Renal cortical epithelial cell (primary cell): ENCODE measurements around the gene SCAPER. TPM values are rescaled to one million over a fixed set of nuclear protein-coding genes. Genes with fewer than 3 reads are reported as not detected.
"Not testable (repeated sequence)": the region's sequence is repeated elsewhere in the genome, so short reads cannot be mapped to it uniquely, and the experiment has no call there.

ENCODE experiments used
- DNase-seq: peaks from one replicate; pipeline ENCODE4 v3.0.0-alpha.2; 2011; ENCODE audit warnings: low read depth
- total RNA-seq: library from RNA; depleted of rRNA; stranded (reverse); fragments of >200 nt; gene quantifications from 2 replicates; pipeline ENCODE4 v1.2.3, GENCODE V29; 2014

SCAPER gene
- total RNA-seq, 1 donor from 2014 or later: 11.7 TPM

DNA sequence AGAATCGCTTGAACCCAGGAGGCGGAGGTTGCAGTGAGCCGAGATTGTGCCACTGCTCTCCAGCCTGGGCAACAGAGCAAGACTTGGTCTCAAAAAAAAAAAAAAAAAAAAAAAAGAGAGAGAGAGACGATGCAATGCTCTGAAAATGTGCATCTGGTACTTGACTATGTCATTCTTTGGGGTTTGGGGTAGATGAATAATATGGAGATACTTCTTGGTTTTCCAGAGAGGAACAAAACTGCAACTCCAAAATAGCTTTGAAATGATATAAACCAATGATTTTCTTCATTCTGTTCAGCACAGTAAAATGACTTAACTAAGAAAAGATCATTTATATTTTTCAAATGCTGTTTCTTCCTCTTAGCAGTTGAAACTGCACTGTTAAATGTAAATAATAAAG is 409.7 kb downstream of the SCAPER start:
- DNase-seq: no peak

DNA sequence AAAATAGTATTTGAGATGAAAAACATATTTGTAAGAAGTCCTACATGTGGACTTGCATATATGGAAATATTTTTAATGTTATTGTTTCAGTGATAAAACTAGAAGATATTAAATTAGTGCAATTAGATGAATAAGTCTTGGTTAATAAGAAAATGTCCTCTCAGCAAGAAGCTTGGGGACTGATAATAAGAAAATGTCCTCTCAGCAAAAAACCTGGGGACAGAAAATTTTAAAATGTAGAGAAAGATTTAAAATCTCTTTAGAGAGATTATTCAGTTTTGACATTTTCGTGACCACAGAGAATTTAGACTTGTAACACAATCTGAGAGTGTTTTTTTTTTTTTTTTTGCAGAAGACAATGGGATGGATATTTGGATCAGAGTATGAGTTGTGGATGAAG is 412.6 kb downstream of the SCAPER start:
- no peak for DNase-seq

DNA sequence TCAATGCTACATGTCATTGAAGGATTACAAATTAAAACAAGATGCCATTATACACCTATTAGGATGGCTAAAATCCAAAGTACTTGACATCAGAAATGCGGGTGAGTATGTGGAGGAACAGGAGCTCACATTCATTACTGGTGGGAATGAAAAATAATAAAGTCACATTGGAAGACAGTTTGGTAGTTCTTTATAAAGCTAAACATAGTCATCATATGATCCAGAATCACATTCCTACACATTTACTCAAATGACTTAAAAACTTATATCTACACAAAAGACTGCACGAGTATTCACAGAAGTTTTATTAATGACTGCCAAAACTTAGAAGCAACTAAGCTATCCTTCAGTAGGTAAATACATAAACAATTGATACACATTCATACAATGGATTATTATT is 421.4 kb downstream of the SCAPER start:
- no peak for DNase-seq

DNA sequence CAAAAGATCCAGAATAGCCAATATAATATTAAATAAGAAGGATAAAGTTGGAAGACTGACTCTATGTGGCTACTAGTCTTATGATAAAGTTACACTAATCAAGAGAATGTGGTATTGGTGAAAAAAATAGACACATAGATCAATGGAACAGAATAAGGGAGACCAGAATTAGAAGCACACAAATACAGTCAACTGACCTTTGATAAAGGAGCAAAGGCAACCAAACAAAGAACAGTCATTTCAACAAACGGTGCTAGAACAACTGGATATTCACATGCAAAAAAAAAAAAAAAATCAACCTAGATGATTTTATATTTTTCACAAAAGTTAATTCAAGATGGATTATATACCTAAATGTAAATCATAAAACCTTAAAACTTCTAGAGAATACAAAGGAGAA is 422.1 kb downstream of the SCAPER start:
- no peak for DNase-seq

DNA sequence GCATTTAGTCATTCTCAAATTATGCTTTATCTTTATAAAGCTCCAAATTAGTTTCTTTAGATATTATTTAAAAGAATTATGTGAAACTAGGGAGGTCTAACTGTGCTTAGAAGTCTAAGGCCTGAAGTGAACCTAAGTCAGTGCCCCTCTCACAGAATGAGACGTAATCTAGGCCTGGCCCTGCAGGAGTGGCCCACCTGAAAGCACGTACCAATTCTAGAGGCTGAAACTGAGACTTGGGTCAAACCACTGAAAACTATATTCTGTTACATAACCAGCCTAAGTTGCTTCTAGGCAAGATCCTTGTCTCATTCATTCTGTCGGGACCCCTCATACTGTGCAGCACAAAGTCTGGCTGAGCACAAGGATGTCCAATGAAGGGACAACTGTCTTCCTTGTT is 424.9 kb downstream of the SCAPER start:
- no peak for DNase-seq

DNA sequence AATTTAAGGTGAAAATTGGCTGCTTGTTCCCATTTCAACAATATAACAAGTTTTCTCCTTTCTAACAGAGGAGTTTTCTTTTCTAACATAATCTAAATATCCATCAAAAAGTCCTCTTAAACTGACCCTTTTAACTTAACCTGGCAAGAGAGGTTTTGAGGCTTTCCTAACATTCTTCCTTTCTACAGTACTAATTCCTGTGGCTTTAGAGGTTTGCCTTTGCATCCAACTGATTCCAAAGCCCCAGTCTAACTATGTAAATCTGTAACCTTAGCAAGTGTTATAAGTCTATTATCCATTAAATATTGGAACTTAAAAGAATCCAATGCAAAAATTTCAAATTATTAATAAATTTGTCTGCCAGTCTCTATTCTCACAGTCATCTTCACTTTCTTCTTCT is 434.4 kb downstream of the SCAPER start:
- peak; percentile 52 for DNase-seq

DNA sequence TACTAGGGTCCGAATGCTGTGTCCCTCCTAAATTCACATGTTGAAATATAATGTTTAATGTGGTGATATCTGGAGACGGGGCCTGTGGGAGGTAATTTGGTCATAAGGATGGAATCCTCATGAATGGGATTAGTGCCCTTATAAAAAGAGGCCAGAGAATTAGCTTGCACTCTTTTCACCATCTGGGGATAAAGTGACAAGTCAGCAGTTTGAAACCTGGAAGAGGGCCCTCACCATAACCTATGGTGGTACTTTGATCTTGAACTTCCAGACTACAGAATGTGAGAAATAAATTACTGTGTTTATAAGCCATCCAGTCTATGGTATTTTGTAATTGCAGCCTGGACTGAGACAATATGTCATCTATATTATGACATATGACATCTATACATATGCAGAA is 436.4 kb downstream of the SCAPER start:
- no peak for DNase-seq

DNA sequence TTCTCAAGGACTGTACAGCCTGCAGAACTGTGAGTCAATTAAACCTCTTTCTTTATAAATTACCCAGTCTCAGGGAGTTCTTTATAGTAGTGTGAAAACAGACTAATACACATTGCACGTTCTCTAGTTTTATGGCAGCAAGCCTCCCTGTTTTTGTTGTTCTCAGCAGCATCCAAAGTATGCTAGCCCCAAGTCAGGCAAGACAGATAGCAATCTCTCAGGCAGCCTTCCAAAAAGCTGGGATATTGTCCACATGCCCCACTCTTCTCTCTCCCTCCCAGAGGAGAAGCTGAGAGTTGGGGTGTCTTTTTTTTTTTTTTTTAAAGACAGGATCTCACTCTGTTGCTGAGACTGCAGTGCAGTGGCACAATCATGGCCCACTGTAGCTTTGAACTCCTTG is 438.0 kb downstream of the SCAPER start:
- DNase-seq: no peak

DNA sequence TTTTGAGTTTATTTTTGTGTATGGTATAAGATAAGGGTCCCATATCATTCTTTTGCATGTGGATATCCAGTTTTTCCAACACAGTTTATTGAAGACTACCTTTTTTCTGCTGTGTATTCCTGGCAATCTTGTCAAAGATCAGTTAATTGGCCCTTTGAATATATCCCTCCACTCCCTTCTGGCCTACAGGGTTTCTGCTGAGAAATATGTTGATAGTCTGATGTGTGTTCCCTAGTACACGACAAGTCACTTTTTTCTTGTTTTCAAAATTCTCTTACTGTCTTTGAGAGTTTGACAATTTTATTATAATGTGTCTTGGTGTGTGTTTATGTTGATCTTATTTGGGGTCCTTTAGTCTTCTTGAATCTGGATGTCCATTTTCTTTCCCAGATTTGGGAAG is 439.4 kb downstream of the SCAPER start:
- no peak for DNase-seq

DNA sequence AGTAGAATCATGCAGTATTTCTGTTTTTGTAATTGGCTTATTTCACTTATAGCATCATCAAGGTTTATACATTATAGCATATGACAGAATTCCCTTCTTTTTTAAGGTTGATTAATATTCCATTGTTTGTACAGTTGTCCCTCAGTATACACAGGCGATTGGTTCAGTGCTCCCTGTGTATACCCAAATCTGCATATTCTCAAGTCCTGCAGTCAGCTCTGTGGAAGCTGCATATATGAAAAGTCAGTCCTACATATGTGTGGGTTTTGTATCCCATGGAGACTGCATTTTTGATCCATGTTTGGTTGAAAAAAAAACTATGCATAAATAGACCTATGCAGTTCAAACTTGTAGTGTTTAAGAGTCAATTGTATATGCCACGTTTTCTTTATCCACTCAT is 440.9 kb downstream of the SCAPER start:
- DNase-seq: no peak

DNA sequence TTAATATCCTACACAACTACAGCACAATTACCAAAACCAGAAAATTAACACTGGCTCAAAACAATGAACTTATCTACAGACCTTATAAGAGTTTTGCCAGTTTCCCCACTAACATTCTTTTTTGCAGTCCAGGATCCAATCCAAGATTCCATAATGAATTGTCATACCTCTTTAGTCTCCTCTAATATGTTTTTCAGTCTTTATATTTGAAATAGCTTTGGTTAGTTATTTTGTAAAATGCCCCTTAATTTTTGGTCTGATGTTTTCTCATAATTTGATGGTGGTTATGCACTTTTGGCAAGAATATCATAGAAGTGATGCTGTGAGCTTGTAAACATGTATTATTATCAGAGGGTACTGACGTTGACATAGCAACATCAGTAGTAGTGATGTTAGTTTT is 444.3 kb downstream of the SCAPER start:
- DNase-seq: no peak

DNA sequence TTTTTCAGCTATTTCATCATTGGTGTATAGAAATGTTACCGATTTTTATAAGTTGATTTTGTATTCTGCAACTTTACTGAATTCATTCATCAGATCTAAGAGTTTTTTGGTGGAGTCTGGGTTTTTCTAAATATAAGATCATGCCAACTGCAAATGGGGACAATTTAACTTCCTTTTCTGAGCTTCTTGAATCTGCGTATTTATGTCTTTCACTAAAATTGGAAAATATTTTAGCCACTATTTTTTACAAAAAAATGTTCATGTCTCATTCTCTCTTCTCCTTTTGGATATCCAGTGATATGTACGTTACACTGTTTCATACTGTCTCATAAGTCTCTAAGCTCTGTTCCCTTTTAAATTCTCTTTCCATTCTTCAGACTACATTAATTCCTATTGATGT is 444.8 kb downstream of the SCAPER start:
- no peak for DNase-seq

DNA sequence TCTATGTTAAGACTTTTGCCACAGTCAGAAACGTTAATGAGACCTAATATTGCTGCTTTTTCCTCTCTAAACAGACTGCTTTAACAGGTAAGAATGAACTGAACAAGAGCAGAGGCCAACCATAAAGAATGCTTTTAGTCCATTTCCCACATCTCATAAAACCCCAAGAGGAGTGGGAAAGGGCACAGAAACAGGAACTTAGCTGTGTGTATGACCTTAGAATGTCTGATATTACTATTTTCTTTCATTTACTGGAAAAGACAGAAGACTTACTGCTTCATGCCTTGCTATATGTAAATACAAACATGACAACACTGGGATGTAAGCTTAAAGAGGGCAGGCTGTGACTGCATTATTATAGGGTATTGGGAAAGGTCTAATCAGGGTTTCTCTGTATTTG is 453.6 kb downstream of the SCAPER start:
- DNase-seq: no peak

DNA sequence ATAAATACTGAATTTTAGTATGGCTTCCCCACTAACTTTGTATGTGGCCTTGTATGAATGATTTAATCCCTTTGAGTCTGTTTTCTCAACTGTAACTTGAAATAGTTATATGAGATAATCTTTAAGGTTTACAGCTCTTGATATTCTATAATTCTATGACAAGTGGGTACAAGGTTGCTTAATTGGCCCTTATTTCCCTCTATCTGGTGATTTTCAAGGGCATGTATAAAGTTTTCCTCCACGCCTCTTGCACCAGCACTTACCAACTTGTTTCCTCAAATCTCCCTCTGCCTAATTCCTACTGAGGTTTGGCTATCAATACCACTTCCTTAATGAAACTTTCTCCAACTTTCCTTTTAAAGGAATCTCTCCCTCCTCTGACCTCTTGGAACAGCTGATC is 455.7 kb downstream of the SCAPER start:
- DNase-seq: no peak

DNA sequence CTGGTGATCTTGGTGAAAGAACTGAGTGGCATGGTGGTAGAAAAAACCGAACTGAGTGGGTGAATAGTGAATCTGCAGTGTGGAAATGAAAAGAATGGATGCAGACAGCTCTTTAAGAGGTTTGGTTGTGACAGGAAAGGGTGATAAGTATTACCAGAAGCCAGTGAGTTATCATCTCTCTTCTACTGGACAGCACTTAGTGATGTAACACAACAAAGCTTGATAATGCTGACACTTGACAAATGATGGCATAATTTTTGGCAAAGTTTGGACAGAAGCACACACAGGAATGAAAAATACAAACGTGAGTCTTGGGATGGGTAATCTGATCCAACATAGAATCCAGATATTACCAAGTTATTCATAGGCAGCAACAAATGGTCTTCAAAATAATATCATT is 456.4 kb downstream of the SCAPER start:
- DNase-seq: no peak

DNA sequence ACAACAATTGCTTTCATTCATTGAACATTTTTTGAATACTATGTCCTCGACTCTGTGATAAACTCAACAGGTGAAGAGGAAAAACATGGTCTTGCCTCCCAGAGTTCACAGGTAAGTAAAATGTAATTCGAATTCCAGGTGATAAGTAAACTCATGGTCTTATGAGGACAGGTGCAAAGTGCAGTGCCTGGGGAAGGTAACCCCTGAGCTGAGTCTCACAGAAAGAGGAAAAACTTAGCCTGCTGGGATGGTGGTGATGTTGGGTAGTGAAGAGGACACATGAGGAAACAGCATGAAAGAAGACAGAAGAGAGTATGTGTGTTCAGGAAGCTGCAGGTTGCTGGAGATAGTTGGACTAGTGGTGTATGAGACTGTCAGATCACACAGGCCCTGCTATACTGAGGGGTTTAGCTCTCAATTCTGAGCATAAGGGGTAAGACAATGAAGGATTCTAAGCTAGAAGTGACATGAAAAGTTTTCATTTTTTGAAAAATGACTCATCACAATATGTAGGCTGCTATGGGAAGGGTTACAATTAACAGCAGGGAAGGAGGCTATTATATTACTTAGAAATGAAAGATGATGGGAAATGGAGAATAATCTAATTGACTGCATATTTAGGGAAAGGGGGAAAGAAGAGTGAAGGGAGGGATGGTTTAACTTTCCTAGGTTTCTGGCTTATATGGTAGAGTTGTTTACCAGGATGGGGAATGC is 457.3 kb downstream of the SCAPER start:
- DNase-seq: no peak

DNA sequence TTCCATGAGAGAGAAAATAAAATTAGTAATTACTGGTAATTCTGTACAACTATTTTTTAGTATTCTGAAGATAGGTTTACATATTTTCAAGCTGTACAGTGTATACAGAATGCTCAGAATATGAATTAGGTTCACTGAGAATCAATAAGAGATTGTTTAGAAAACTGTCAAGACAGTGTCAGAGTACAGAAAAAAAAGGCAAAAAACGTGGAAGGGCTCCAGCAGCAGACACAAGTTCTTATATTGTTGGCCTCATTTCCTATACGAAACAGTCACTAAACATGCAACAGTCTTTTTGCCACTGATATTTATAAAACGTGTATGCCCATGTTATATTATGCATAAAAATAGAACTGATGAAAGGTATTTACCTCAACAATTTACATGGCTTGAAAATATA is 464.7 kb downstream of the SCAPER start:
- no peak for DNase-seq

DNA sequence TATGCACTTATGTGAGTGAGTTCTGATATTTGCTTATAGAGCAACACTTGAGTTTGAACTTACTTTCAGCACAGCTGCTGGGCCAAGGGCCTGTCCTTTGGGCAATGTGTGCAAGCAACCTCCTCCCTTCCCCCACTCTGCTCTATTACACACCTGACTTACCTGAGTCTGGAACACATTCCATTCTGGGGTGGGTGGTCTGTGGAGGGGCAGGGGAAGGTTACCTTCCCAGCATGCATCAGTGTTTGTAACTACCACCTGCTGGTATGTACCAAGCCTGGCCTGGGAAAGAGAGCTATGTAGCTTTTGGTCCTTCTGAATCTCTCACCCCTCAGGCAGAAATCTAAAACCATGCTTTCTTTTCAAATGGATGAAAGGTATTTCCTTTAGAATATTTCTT is 465.6 kb downstream of the SCAPER start:
- no peak for DNase-seq

DNA sequence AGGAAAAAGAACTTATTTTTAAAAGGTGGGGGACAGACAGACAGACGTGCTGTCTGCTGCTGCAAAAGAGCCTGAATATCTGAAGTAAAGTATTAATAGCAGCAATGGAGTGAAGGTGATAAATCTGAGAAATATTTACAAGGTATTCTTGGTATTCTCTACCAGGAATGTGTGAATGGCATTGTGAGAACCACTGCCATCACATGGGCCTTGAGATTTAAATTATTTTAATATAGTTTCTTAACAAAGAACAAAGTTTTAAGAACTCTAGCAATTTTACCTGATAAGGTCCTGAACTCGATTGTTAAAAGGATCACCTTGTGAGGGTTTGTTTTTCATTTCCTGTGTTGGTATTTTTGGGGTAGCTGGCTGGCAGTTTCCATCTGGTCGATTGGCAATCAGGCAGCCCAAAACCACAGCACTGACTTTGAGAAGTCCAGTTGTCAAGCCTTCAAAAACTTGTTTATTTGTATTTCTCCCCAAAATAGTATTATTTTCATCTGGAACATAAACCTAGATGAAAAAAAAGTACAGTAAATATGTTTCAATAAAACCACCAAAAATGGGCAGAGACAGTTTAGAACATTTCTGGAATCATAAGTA is 471.2 kb downstream of the SCAPER start:
- peak; percentile 71 for DNase-seq

DNA sequence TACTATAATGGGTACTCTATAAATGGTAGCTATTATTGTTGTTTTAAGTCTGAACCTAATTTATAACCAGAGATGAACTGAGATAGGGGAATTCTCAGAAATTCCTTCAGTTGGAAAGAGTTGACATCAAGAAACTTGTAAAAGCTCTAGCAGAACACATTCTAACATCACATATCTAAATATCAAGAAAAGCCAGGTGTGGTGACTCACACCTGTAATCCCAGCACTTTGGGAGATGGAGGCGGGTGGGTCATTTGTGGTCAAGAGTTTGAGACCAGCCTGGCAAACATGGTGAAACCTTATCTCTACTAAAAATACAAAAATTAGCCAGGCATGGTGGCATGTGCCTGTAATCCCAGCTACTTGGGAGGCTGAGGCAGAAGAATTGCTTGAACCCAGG is 472.1 kb downstream of the SCAPER start:
- DNase-seq: not testable (repeated sequence)

DNA sequence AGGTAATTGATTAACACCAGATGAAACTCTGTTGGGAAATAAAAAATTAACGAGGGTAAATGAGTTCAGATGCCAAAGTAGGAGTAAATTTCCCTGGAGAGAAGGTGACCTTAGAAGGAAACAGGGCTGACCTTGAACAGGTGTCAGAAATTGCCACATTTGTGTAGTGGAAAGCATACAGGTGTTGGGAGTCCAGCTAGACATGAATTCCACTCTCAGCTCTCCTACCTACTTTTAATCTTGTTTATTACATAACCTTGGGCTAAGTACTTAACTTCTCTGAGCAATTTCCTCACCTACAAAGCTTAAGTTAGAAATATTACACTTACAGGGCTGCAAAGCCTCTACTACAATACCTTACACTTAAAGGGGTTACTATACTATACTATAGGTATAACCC is 472.5 kb downstream of the SCAPER start:
- no peak for DNase-seq

DNA sequence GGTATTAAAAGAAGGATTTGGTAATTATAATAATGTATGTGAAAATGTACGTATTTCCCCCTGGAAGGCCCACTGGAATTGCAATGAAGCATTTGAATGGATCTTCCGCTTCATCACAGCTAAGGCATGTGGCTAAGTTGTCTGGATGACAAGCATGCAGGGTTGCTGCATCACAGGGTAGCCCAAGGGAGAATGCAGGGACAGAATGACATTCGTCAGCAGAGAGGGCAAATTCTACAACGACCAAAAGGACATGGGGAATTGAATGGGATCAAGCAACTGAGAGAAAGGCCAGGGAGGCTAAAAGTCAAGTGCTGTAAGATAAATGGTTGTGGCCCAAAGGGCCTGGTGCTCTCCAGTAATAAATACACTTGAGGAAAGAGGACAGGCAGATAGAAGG is 473.2 kb downstream of the SCAPER start:
- DNase-seq: peak; percentile 16

DNA sequence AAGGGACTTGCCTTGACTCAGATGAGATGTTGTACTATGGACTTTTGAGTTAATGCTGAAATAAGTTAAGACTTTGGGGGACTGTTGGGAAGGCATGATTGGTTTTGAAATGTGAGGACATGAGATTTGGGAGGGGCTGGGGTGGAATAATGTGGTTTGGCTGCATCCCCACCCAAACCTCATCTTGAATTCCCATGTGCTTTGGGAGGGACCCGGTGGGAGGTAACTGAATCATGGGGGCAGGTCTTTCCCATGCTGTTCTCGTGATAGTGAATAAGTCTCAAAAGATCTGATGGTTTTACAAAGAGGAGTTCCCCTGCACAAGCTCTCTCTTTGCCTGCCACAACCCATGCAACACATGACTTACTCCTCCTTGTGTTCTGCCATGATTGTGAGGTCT is 474.4 kb downstream of the SCAPER start:
- not testable (repeated sequence) for DNase-seq

DNA sequence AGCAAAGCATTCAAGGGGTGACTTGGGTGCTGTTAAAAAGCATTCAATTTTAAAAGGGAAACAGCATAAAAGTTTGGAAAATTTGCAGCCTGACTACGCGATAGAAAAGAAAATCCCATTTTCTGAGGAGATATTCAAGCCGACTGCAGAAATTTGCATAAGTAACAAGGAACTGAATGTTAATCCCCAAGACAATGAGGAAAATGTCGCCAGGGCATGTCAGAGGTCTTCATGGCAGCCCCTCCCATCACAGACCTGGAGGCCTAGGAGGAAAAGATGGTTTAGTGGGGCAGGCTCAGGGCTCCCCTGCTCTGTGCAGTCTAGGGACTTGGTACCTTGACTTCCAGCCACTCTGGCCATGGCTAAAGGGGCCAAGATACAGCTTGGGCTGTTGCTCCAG is 475.5 kb downstream of the SCAPER start:
- DNase-seq: no peak
